Parathyroid adenoma (tissue), 2 donors: Measurements from ENCODE around the gene ZNF862.

Source experiments
- H2AFZ ChIP-seq: fragments of 300-600 bp; sonication (generic); one replicate; pipeline ENCODE4 v1.7.0; 2017; ENCODE audit warnings: antibody characterized with exemption, mild to moderate bottlenecking
- H3K27ac ChIP-seq: fragments of 300-600 bp; sonication (generic); one replicate; pipeline ENCODE4 v1.7.0; 2017
- H3K27me3 ChIP-seq: fragments of 300-600 bp; sonication (generic); one replicate; pipeline ENCODE4 v1.7.0; 2017; ENCODE audit warnings: low read length; ENCODE audit not compliant: control insufficient read depth, insufficient read depth
- H3K36me3 ChIP-seq: fragments of 300-600 bp; sonication (generic); one replicate; pipeline ENCODE4 v1.7.0; 2017; ENCODE audit warnings: low read length; ENCODE audit not compliant: control insufficient read depth, insufficient read depth
- H3K4me1 ChIP-seq: fragments of 300-600 bp; sonication (generic); one replicate; pipeline ENCODE4 v1.7.0; 2017; ENCODE audit warnings: control low read depth
- H3K4me2 ChIP-seq: fragments of 300-600 bp; sonication (generic); one replicate; pipeline ENCODE4 v1.7.0; 2017; ENCODE audit warnings: low read length
- H3K4me3 ChIP-seq: fragments of 300-600 bp; sonication (generic); one replicate; pipeline ENCODE4 v1.7.0; 2017; ENCODE audit warnings: low read depth, low read length
- H3K79me2 ChIP-seq: fragments of 300-600 bp; sonication (generic); one replicate; pipeline ENCODE4 v1.7.0; 2017; ENCODE audit warnings: control low read depth
- H3K9ac ChIP-seq: fragments of 300-600 bp; sonication (generic); one replicate; pipeline ENCODE4 v1.7.0; 2017; ENCODE audit warnings: mild to moderate bottlenecking
- H3K9me3 ChIP-seq: fragments of 300-600 bp; sonication (generic); one replicate; pipeline ENCODE4 v1.7.0; 2017; ENCODE audit warnings: low read length; ENCODE audit not compliant: control insufficient read depth
- TF ChIP-seq, protein P1 (sequence below): fragments of 300-600 bp; sonication (generic); IDR thresholded peaks from one replicate; pipeline ENCODE4 v1.7.0; 2017; ENCODE audit warnings: antibody characterized with exemption, mild to moderate bottlenecking
- donor health status: primary hyperparathyroidism.

ZNF862 gene

GRCh38 chr7:149859876-149860275 lies 21.7 kb downstream of the ZNF862 start:
- no peaks in the 10 kb centered on the region for H3K27me3 ChIP-seq
- H3K9me3 ChIP-seq, result no peaks in the 10 kb centered on the region
- no peaks in the 10 kb centered on the region for H3K79me2 ChIP-seq
- H3K4me2 ChIP-seq, result no peak overlapping the region
- H3K4me3 ChIP-seq, result no peak overlapping the region
- H3K4me1 ChIP-seq, result peaks cover 5% of the 10 kb centered on the region
- no peak overlapping the region for H3K27ac ChIP-seq
- no peak overlapping the region for H3K9ac ChIP-seq
- H2AFZ ChIP-seq, result no peak overlapping the region
- TF ChIP-seq, protein P1, sequence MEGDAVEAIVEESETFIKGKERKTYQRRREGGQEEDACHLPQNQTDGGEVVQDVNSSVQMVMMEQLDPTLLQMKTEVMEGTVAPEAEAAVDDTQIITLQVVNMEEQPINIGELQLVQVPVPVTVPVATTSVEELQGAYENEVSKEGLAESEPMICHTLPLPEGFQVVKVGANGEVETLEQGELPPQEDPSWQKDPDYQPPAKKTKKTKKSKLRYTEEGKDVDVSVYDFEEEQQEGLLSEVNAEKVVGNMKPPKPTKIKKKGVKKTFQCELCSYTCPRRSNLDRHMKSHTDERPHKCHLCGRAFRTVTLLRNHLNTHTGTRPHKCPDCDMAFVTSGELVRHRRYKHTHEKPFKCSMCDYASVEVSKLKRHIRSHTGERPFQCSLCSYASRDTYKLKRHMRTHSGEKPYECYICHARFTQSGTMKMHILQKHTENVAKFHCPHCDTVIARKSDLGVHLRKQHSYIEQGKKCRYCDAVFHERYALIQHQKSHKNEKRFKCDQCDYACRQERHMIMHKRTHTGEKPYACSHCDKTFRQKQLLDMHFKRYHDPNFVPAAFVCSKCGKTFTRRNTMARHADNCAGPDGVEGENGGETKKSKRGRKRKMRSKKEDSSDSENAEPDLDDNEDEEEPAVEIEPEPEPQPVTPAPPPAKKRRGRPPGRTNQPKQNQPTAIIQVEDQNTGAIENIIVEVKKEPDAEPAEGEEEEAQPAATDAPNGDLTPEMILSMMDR, result no peak
- no peaks in the 10 kb centered on the region for H3K36me3 ChIP-seq

DNA sequence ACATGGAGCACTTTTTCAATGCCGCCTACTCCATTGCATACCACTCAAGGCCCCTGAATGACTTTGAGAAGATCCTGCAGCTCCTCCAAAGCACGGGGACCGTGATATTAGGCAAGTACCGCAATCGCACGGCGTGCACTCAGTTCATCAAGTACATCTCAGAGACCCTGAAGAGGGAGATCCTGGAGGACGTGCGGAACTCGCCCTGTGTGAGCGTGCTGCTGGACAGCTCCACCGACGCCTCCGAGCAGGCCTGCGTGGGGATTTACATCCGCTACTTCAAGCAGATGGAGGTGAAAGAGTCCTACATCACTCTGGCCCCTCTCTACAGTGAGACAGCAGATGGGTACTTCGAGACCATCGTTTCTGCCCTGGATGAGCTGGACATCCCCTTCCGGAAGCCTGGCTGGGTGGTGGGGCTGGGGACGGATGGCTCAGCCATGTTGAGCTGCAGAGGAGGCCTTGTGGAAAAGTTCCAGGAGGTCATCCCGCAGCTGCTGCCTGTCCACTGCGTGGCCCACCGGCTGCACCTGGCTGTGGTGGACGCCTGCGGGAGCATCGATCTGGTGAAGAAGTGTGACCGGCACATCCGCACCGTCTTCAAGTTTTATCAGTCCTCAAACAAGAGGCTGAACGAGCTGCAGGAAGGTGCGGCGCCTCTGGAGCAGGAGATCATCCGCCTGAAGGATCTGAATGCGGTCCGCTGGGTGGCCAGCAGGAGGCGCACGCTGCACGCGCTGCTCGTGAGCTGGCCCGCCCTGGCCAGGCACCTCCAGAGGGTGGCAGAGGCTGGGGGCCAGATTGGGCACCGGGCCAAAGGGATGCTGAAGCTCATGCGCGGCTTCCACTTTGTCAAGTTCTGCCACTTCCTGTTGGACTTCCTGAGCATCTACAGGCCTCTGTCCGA lies 22.9 kb downstream of the ZNF862 start:
- Histone ChIP-seq H3K9me3 (no peaks in the 10 kb centered on the region), H3K79me2 (no peaks in the 10 kb centered on the region), H2AFZ (no peak overlapping the region), H3K4me2 (no peak overlapping the region), H3K27me3 (no peaks in the 10 kb centered on the region), H3K36me3 (no peaks in the 10 kb centered on the region), H3K9ac (no peak overlapping the region), H3K27ac (no peak overlapping the region), H3K4me3 (no peak overlapping the region), H3K4me1 (no peaks in the 10 kb centered on the region)
- TF ChIP-seq, protein P1, result peak; percentile 22

DNA sequence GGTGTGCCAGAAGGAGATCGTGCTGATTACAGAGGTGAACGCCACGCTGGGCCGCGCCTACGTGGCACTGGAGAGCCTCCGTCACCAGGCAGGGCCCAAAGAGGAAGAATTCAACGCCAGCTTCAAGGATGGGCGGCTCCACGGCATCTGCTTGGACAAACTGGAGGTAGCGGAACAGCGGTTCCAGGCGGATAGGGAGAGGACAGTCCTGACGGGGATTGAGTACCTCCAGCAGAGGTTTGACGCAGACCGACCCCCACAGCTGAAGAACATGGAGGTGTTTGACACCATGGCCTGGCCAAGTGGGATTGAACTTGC lies 23.5 kb downstream of the ZNF862 start:
- TF ChIP-seq, protein P1, result no peak
- no peak overlapping the region for H3K9ac ChIP-seq
- no peaks in the 10 kb centered on the region for H3K79me2 ChIP-seq
- no peaks in the 10 kb centered on the region for H3K4me1 ChIP-seq
- H3K9me3 ChIP-seq, result no peaks in the 10 kb centered on the region
- H3K4me2 ChIP-seq, result no peak overlapping the region
- H2AFZ ChIP-seq, result no peak overlapping the region
- no peak overlapping the region for H3K4me3 ChIP-seq
- no peaks in the 10 kb centered on the region for H3K36me3 ChIP-seq
- H3K27ac ChIP-seq, result no peak overlapping the region
- H3K27me3 ChIP-seq, result no peaks in the 10 kb centered on the region

GRCh38 chr7:149862156-149862555 lies 24.0 kb downstream of the ZNF862 start:
- no peak overlapping the region for H3K27ac ChIP-seq
- H3K4me1 ChIP-seq, result no peaks in the 10 kb centered on the region
- H3K9me3 ChIP-seq, result no peaks in the 10 kb centered on the region
- TF ChIP-seq, protein P1, result no peak
- H3K9ac ChIP-seq, result no peak overlapping the region
- H3K4me2 ChIP-seq, result no peak overlapping the region
- no peaks in the 10 kb centered on the region for H3K27me3 ChIP-seq
- H3K36me3 ChIP-seq, result no peaks in the 10 kb centered on the region
- H2AFZ ChIP-seq, result no peak overlapping the region
- no peaks in the 10 kb centered on the region for H3K79me2 ChIP-seq
- no peak overlapping the region for H3K4me3 ChIP-seq

- H3K36me3 ChIP-seq, result no peaks in the 10 kb centered on the region
- no peaks in the 10 kb centered on the region for H3K4me1 ChIP-seq
- no peaks in the 10 kb centered on the region for H3K79me2 ChIP-seq
- TF ChIP-seq, protein P1, result no peak
- no peak overlapping the region for H3K9ac ChIP-seq
- H3K27ac ChIP-seq, result no peak overlapping the region
- H3K4me2 ChIP-seq, result no peak overlapping the region
- no peak overlapping the region for H3K4me3 ChIP-seq
- no peak overlapping the region for H2AFZ ChIP-seq
- no peaks in the 10 kb centered on the region for H3K9me3 ChIP-seq
- H3K27me3 ChIP-seq, result no peaks in the 10 kb centered on the region
Observed at GRCh38 chr7:149863500-149863899, 25.3 kb downstream of the ZNF862 start.
